Measurements from ENCODE around the gene HK3. TPM values are rescaled to one million over a fixed set of nuclear protein-coding genes. Genes with fewer than 3 reads are reported as not detected.
A peak's percentile ranks its signal among the peaks of the same experiment; 100 is the strongest.

HK3 gene
- total RNA-seq, 2 experiments from 2014 or later, result not detected

- Mint-ChIP-seq H3K36me3 (ENCODE audit: low read depth) (no peaks in the 10 kb centered on the region), H3K27me3 (ENCODE audit: low read depth) (peaks cover 33% of the 10 kb centered on the region), H3K9me3 (no peaks in the 10 kb centered on the region), H3K4me3 (no peak overlapping the region), H3K4me1 (ENCODE audit: low read depth) (no peaks in the 10 kb centered on the region), H3K27ac (no peak overlapping the region)
- CTCF ChIA-PET, result no interaction called here
- DNase-seq, result no peak
- intact Hi-C loops (cut with micrococcal nuclease), result no loop called here
Observed at GRCh38 chr5:176847726-176848290, 51.3 kb downstream of the HK3 start.

DNA sequence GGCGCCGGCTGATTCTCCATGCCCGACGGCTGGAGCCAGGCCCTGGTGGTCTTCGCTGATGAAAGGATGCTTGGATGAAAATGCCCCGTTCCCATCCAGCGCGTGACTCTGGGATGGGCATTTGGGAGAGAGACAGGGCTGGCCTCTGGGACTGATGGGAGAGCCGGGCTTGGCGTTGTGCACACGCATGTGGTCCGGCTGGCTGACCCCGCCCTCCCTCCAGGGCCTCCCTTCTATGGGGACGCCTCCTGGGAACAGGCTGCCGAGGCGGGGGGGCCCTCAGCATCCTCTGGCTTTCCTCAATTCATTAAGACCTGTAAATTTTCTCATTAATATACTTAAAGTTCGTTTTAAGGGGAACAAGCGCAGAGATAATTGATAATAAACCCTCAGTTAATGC lies 52.0 kb downstream of the HK3 start:
- intact Hi-C loops (cut with micrococcal nuclease), result no loop called here
- H3K27me3 Mint-ChIP-seq (ENCODE audit: low read depth), result peaks cover 36% of the 10 kb centered on the region
- H3K4me1 Mint-ChIP-seq (ENCODE audit: low read depth), result no peaks in the 10 kb centered on the region
- no peak for DNase-seq
- no peaks in the 10 kb centered on the region for H3K9me3 Mint-ChIP-seq
- no peak overlapping the region for H3K4me3 Mint-ChIP-seq
- CTCF ChIA-PET, result no interaction called here
- H3K36me3 Mint-ChIP-seq (ENCODE audit: low read depth), result no peaks in the 10 kb centered on the region
- no peak overlapping the region for H3K27ac Mint-ChIP-seq

DNA sequence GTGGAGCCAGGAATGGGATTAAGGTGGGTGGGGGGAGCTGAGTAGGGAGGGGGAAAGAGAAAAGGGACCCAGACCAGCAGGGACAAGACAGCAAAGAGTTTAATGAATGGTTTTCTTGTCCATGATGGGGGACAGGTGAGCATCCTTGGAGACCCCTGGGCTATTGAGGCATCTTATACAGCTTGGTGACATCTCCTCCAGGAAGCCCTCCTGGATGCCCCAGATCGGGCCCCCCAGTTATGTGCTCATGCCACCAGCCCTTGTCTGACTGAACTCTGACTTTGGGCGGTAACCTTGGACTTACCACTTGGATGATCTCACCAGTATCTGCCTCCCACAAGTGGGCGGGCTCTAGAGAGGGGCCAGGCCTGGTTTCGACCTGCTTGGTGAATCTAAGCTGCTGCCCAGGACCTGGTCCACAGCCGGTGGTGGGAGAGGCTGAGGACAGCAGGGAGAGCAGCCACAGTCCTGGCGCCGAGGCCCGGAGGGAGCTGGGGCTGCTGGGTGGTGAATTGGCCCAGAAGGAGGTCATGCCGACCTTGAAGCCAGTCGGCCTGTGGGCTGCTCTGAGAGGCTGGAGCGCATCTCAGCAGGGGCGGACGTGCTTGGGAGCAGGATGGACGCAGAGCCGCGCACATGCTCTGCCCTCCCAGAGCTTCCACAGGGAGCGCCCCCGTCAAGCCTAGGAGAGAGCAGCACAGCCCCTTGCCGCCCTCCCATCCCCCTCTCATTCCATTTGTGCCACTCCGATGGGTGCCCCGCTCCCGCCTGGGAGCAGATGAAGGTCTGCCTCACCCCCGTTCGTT lies 52.6 kb downstream of the HK3 start:
- no peaks in the 10 kb centered on the region for H3K9me3 Mint-ChIP-seq
- H3K27me3 Mint-ChIP-seq (ENCODE audit: low read depth), result peaks cover 38% of the 10 kb centered on the region
- H3K4me3 Mint-ChIP-seq, result no peak overlapping the region
- no peak for DNase-seq
- H3K36me3 Mint-ChIP-seq (ENCODE audit: low read depth), result no peaks in the 10 kb centered on the region
- no peaks in the 10 kb centered on the region for H3K4me1 Mint-ChIP-seq (ENCODE audit: low read depth)
- H3K27ac Mint-ChIP-seq, result no peak overlapping the region
- intact Hi-C loops (cut with micrococcal nuclease), result no loop called here
- CTCF ChIA-PET, result no interaction called here

DNA sequence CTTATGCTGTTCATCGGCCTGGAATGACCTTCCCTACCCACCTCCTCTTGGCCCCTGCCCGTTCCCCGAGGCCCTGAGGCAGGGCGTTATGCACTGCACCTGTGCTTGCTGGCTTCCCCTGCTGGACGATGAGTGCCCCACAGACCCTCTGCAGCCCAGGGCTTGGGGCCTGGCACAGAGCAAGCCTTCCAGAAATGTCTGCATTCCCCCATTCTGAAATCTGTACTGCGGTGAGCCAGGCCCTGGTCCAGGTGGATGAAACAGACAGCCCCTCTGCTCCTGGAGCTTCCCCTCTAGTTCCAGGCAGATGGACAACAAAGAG lies 53.8 kb downstream of the HK3 start:
- Mint-ChIP-seq H3K27ac (no peak overlapping the region), H3K27me3 (ENCODE audit: low read depth) (peaks cover 43% of the 10 kb centered on the region), H3K4me3 (no peak overlapping the region), H3K36me3 (ENCODE audit: low read depth) (no peaks in the 10 kb centered on the region), H3K9me3 (no peaks in the 10 kb centered on the region), H3K4me1 (ENCODE audit: low read depth) (no peaks in the 10 kb centered on the region)
- DNase-seq, result no peak
- CTCF ChIA-PET, result no interaction called here
- intact Hi-C loops (cut with micrococcal nuclease), result no loop called here

DNA sequence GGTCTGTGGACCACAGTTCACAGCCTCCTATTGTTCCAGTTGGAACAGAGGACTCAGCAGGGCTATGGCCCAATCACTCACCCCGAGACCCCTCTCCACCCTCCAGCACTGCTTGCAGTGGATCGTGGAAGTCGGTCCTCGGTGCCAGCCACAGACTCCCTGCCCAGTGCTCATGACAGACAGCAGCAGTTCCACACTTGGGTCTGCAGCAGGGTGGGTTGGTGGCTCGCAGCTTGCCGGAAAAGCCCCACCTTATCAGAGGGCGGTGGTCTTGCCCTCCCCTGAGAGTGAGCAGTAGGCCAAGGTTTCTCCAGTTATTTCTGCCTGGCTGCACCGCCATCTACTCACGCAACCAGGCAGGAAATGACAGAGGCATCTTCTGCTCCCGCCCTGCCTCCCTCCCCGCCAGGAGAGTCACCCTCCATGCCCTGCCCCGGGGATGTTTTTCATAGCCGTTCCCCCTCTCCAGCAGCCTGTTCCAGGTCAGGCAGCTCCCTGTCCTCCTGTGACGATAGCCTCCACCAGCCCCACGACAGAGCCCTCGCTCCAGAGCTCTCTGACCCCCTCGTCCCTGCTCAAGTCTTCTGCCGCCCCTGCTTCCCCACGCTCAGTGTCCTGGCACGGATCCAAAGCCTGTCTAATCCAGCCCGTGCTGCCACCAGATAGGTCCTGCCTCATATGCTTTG lies 54.3 kb downstream of the HK3 start:
- no peak overlapping the region for H3K4me3 Mint-ChIP-seq
- CTCF ChIA-PET, result no interaction called here
- H3K27ac Mint-ChIP-seq, result no peak overlapping the region
- intact Hi-C loops (cut with micrococcal nuclease), result no loop called here
- H3K9me3 Mint-ChIP-seq, result no peaks in the 10 kb centered on the region
- DNase-seq, result no peak
- no peaks in the 10 kb centered on the region for H3K36me3 Mint-ChIP-seq (ENCODE audit: low read depth)
- peaks cover 43% of the 10 kb centered on the region for H3K27me3 Mint-ChIP-seq (ENCODE audit: low read depth)
- H3K4me1 Mint-ChIP-seq (ENCODE audit: low read depth), result no peaks in the 10 kb centered on the region

DNA sequence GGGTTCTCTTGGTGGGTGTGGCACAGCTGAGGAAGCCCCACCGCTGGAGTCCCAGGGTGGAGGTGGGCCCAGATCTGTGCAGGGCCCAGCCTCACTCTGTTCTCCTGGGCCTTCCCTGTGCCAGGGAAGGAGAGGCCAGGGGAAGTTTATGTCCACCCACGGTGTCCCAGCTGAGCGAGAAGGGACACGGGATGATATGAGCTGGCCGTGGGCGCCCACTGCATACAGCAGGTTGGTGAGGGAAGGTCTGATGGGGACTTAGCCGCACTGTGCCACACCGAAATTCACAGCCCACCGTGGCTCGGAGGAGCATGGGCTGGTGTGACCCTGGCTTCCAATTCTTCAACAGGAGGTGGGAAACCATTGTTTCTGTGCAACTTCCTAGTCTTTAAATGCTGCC lies 54.9 kb downstream of the HK3 start:
- H3K4me3 Mint-ChIP-seq, result no peak overlapping the region
- intact Hi-C loops (cut with micrococcal nuclease), result no loop called here
- H3K27ac Mint-ChIP-seq, result no peak overlapping the region
- CTCF ChIA-PET, result interaction anchor here (0.5 kb wide), 1 partner anchor 27 kb away, joined by 3 read pairs; no protein-coding TSS in a partner anchor
- no peaks in the 10 kb centered on the region for H3K9me3 Mint-ChIP-seq
- H3K27me3 Mint-ChIP-seq (ENCODE audit: low read depth), result peaks cover 41% of the 10 kb centered on the region
- H3K36me3 Mint-ChIP-seq (ENCODE audit: low read depth), result no peaks in the 10 kb centered on the region
- DNase-seq, result no peak
- H3K4me1 Mint-ChIP-seq (ENCODE audit: low read depth), result no peaks in the 10 kb centered on the region

- Mint-ChIP-seq H3K4me3 (no peak overlapping the region), H3K27me3 (ENCODE audit: low read depth) (peaks cover 38% of the 10 kb centered on the region)
- intact Hi-C loops (cut with micrococcal nuclease), result no loop called here
Observed at GRCh38 chr5:176843673-176844072, 55.5 kb downstream of the HK3 start.

DNA sequence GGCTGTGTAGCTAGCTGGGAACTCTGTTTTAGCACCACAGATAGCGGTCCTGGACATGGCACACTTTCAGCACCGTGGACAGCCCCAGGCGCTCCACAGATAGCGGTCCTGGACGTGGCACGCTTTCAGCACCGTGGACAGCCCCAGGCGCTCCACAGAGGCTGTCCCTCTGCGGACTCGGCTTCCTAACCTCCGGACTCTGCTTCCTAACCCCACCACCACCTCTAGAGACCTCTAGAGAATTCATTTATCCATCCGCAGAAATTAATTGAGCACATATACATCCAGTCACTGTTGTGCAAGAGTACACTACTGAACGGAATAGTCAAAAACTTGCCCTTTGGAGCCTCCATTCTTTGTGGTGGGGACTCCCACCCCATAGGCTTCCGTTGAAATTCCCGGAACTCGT lies 61.4 kb downstream of the HK3 start:
- intact Hi-C loops (cut with micrococcal nuclease), result no loop called here
- Mint-ChIP-seq H3K27me3 (ENCODE audit: low read depth) (peaks cover 23% of the 10 kb centered on the region), H3K36me3 (ENCODE audit: low read depth) (no peaks in the 10 kb centered on the region), H3K27ac (no peak overlapping the region), H3K9me3 (no peaks in the 10 kb centered on the region), H3K4me3 (no peak overlapping the region), H3K4me1 (ENCODE audit: low read depth) (no peaks in the 10 kb centered on the region)
- DNase-seq, result peak; percentile 92
- CTCF ChIA-PET, result interaction anchor here (1.5 kb wide), 1 partner anchor 22 kb away, joined by 4 read pairs; no protein-coding TSS in a partner anchor

More at GRCh38 chr5:176843673-176844072, 55.5 kb downstream of the HK3 start:
- H3K9me3 Mint-ChIP-seq, result no peaks in the 10 kb centered on the region
- H3K27ac Mint-ChIP-seq, result no peak overlapping the region
- no peaks in the 10 kb centered on the region for H3K4me1 Mint-ChIP-seq (ENCODE audit: low read depth)
- H3K36me3 Mint-ChIP-seq (ENCODE audit: low read depth), result no peaks in the 10 kb centered on the region
- CTCF ChIA-PET, result interaction anchor here (0.5 kb wide), 1 partner anchor 28 kb away, joined by 3 read pairs; no protein-coding TSS in a partner anchor
- no peak for DNase-seq

DNA sequence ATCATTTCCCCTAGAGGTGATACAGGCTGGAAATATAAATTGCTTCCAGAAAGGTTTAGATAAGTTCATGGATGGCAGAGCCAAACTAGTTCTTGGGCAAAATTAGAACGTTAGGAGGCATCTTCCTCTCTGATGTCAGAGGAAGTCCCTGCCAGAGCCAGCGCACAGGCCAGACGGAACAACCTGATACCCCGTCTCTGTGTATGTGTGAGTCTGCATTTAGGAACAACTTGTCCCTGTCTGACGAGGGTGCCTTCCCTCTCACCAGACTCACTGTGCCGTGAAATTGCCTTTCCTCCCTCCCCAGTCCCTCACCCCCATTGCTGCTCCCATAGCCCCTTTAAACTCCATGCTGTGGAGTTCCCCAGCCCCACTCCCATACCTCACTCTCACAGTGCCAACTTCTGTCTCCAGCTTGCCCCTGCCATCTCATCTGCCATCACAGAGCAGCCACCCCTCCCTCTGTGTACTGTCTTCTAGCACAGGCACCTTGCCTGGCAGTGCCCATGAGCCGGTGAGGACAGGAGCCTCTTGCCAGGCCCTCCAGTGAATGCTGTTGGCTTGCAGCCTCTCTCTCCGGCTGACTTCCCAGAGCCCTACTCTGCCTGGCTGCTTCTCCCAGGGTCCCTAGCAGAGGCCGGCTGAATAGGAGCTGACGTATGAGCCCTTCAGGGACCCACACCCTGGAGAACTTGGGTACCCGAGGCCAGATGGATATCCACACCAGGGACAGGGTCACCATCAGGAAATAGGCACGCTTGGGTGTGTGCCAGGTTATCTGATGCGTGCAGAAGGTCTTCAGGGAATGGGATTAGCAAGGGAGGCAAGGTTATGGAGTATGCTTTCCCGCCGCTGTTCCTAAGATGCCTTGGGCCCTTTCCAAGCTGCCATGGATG lies 62.1 kb downstream of the HK3 start:
- Mint-ChIP-seq H3K4me3 (no peak overlapping the region), H3K9me3 (no peaks in the 10 kb centered on the region), H3K4me1 (ENCODE audit: low read depth) (no peaks in the 10 kb centered on the region), H3K27ac (no peak overlapping the region), H3K36me3 (ENCODE audit: low read depth) (no peaks in the 10 kb centered on the region), H3K27me3 (ENCODE audit: low read depth) (peaks cover 25% of the 10 kb centered on the region)
- no peak for DNase-seq
- CTCF ChIA-PET, result no interaction called here
- intact Hi-C loops (cut with micrococcal nuclease), result no loop called here

DNA sequence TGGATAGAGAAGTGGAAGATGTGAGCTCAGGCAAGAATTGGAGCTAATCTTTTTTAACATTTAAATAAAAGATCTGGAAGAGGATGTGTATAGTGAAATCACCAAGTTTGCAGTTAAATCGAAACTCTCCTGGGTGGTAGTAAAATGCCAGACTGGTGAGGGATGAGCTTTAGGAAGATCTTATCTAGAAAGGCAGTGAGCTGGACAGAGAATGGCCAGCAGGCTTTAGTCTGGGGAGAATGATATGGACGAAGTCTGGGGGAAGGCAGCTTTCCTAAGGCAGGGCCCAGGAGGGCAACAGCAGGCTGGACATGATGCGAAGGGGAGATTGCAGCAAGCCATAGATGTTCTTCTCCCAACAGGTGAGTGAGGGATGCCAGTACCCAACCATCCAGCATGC lies 63.2 kb downstream of the HK3 start:
- intact Hi-C loops (cut with micrococcal nuclease), result no loop called here
- Mint-ChIP-seq H3K4me3 (no peak overlapping the region), H3K36me3 (ENCODE audit: low read depth) (no peaks in the 10 kb centered on the region), H3K27ac (no peak overlapping the region), H3K9me3 (no peaks in the 10 kb centered on the region), H3K27me3 (ENCODE audit: low read depth) (peaks cover 20% of the 10 kb centered on the region), H3K4me1 (ENCODE audit: low read depth) (no peaks in the 10 kb centered on the region)
- DNase-seq, result no peak
- CTCF ChIA-PET, result interaction anchor here (0.6 kb wide), 1 partner anchor 68 kb away, joined by 3 read pairs; no protein-coding TSS in a partner anchor

DNA sequence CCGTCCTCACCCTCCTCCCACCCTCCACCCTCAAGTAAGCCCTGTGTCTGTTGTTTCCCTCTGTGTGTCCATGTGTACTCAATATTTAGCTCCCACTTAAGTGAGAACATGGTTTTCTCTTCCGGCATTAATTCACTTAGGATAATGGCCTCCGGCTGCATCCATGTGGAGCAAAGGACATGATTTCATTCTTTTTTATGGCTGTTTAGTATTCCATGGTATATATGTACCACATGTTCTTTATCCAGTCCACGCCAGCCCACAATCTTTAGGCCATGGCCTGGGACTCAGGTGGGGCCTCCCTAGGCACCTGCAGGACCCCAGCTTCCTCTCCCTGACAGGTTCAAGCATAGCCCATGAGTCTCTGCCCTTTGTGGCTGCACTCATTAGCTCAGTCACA lies 65.9 kb downstream of the HK3 start:
- CTCF ChIA-PET, result no interaction called here
- intact Hi-C loops (cut with micrococcal nuclease), result no loop called here
- no peak for DNase-seq
- Mint-ChIP-seq H3K36me3 (ENCODE audit: low read depth) (no peaks in the 10 kb centered on the region), H3K27ac (no peak overlapping the region), H3K27me3 (ENCODE audit: low read depth) (peaks cover 14% of the 10 kb centered on the region), H3K9me3 (no peaks in the 10 kb centered on the region), H3K4me3 (no peak overlapping the region), H3K4me1 (ENCODE audit: low read depth) (no peaks in the 10 kb centered on the region)

- intact Hi-C loops (cut with micrococcal nuclease), result no loop called here
- CTCF ChIA-PET, result no interaction called here
- Mint-ChIP-seq H3K9me3 (no peaks in the 10 kb centered on the region), H3K36me3 (ENCODE audit: low read depth) (no peaks in the 10 kb centered on the region), H3K27me3 (ENCODE audit: low read depth) (peaks cover 14% of the 10 kb centered on the region), H3K4me3 (no peak overlapping the region), H3K27ac (no peak overlapping the region), H3K4me1 (ENCODE audit: low read depth) (no peaks in the 10 kb centered on the region)
- DNase-seq, result no peak
Observed at GRCh38 chr5:176832162-176832561, 67.0 kb downstream of the HK3 start.
